Stimulated activated naive CD8-positive, alpha-beta T cell treated with anti-CD3 and anti-CD28 coated beads, Interleukin-15, Interleukin-2, amounts not matched to agents 100 U/mL and 50 U/mL, for 24 hours (primary cell): Measurements from ENCODE around the gene ERBIN.
A peak's percentile ranks its signal among the peaks of the same experiment; 100 is the strongest.
"Not testable (repeated sequence)": the region's sequence is repeated elsewhere in the genome, so short reads cannot be mapped to it uniquely, and the experiment has no call there.

Experiments used
- ATAC-seq: fragments of 150-1000 bp; cut with Tn5 transposase; one replicate; pipeline ENCODE4 v1.10.0; 2021
- DNase-seq: peaks from one replicate; pipeline ENCODE4 v3.0.0; 2021

ERBIN gene

GRCh38 chr5:65916066-65916465 lies 10.3 kb upstream of the ERBIN start:
- ATAC-seq, result no peak

GRCh38 chr5:65916636-65917035 lies 9.7 kb upstream of the ERBIN start:
- DNase-seq, result no peak

More at GRCh38 chr5:65916066-65916465, 10.3 kb upstream of the ERBIN start:
- no peak for DNase-seq

GRCh38 chr5:65919773-65920172 lies 6.6 kb upstream of the ERBIN start:
- DNase-seq, result no peak
- ATAC-seq, result no peak

More at GRCh38 chr5:65916636-65917035, 9.7 kb upstream of the ERBIN start:
- no peak for ATAC-seq

- ATAC-seq (no peak), DNase-seq (no peak)
These were observed 3.0 kb upstream of the ERBIN start for GRCh38 chr5:65923339-65923738.

GRCh38 chr5:65924366-65925043 lies 1.9 kb upstream of the ERBIN start:
- ATAC-seq, result no peak

GRCh38 chr5:65925044-65925600 lies 1.3 kb upstream of the ERBIN start:
- ATAC-seq, result peak; percentile 64
- peak; percentile 76 for DNase-seq

More at GRCh38 chr5:65924366-65925043, 1.9 kb upstream of the ERBIN start:
- DNase-seq, result no peak

- peak; percentile 68 for ATAC-seq
- DNase-seq, result peak; percentile 77
These were observed 637 bp upstream of the ERBIN start for GRCh38 chr5:65925601-65926275.

- ATAC-seq (no peak), DNase-seq (no peak)
These were observed 518 bp downstream of the ERBIN start for GRCh38 chr5:65926893-65927292.

GRCh38 chr5:65927503-65928321 lies 1.3 kb downstream of the ERBIN start:
- ATAC-seq, result no peak
- peak; percentile 21 for DNase-seq

- DNase-seq (no peak), ATAC-seq (no peak)
These were observed 2.0 kb downstream of the ERBIN start for GRCh38 chr5:65928322-65928752.

GRCh38 chr5:65928860-65929259 lies 2.5 kb downstream of the ERBIN start:
- ATAC-seq, result no peak
- DNase-seq, result no peak

- DNase-seq (no peak), ATAC-seq (no peak)
These were observed 6.3 kb downstream of the ERBIN start for GRCh38 chr5:65932676-65933075.

GRCh38 chr5:65933295-65933694 lies 6.9 kb downstream of the ERBIN start:
- no peak for DNase-seq
- ATAC-seq, result peak; percentile 28

- no peak for DNase-seq
- no peak for ATAC-seq
These were observed 11.9 kb downstream of the ERBIN start for GRCh38 chr5:65938256-65938655.

- DNase-seq, result no peak
- peak; percentile 32 for ATAC-seq
These were observed 17.4 kb downstream of the ERBIN start for GRCh38 chr5:65943771-65944170.

GRCh38 chr5:65946198-65946745 lies 19.9 kb downstream of the ERBIN start:
- ATAC-seq (no peak), DNase-seq (no peak)

- no peak for DNase-seq
- no peak for ATAC-seq
These were observed 21.9 kb downstream of the ERBIN start for GRCh38 chr5:65948115-65948747.

- DNase-seq (no peak), ATAC-seq (no peak)
These were observed 25.0 kb downstream of the ERBIN start for GRCh38 chr5:65951330-65951729.

- DNase-seq (no peak), ATAC-seq (no peak)
These were observed 25.9 kb downstream of the ERBIN start for GRCh38 chr5:65952259-65952658.

- no peak for DNase-seq
- ATAC-seq, result no peak
These were observed 27.8 kb downstream of the ERBIN start for GRCh38 chr5:65954200-65954599.

- no peak for ATAC-seq
- no peak for DNase-seq
These were observed 29.4 kb downstream of the ERBIN start for GRCh38 chr5:65955746-65956145.

- not testable (repeated sequence) for ATAC-seq, DNase-seq
These were observed 31.3 kb downstream of the ERBIN start for GRCh38 chr5:65957703-65958102.
